Measurements from ENCODE around the gene SLC35F1.

GRCh38 chr6:118218156-118218555 lies 311.1 kb downstream of the SLC35F1 start:
- TF ChIP-seq POLR2AphosphoS5 (IDR thresholded peaks at IDR 0.05; ENCODE audit: low read depth) = no peak
- TF ChIP-seq CTCF (IDR thresholded peaks at IDR 0.05; ENCODE audit: insufficient read depth, low read length) = no peak

Data from HL-60 (cell line).